ENCODE results near the gene CSF3R. TPM values are rescaled to one million over a fixed set of nuclear protein-coding genes. Genes with fewer than 3 reads are reported as not detected.
"Not testable (repeated sequence)": the region's sequence is repeated elsewhere in the genome, so short reads cannot be mapped to it uniquely, and the experiment has no call there.

CSF3R gene
- total RNA-seq, 2 experiments from 2014 or later, result not detected

- H3K9me3 ChIP-seq (ENCODE audit: low read length), result no peaks in the 10 kb centered on the region
- CTCF ChIA-PET (ENCODE audit: unreplicated experiment), result no interaction called here
- POLR2A ChIA-PET, result no interaction called here
- DNase-seq (ENCODE audit: low spot score), result no peak
- H4K20me1 ChIP-seq (ENCODE audit: insufficient read depth, low read length), result no peaks in the 10 kb centered on the region
- TF ChIP-seq CTCF (conservative IDR thresholded peaks at IDR 0.05; ENCODE audit: low read length) (no peak), EZH2phosphoT487 (IDR thresholded peaks at IDR 0.05; ENCODE audit: borderline replicate concordance, low read depth, low read length) (no peak)
- intact Hi-C loops (cut with micrococcal nuclease; ENCODE audit: unreplicated experiment), result no loop called here
- no peak overlapping the region for H3K4me3 ChIP-seq (ENCODE audit: low read depth, low read length, poor library complexity, severe bottlenecking)
- H3K79me2 ChIP-seq (ENCODE audit: insufficient read depth, low read depth, low read length), result no peaks in the 10 kb centered on the region
- peaks cover 8% of the 10 kb centered on the region for H3K4me1 ChIP-seq (ENCODE audit: insufficient read depth, low read length, poor library complexity, severe bottlenecking)
- H3K4me2 ChIP-seq (ENCODE audit: low read length), result no peak overlapping the region
- H2AFZ ChIP-seq (ENCODE audit: low read length), result no peak overlapping the region
- no peaks in the 10 kb centered on the region for H3K9me2 ChIP-seq (ENCODE audit: insufficient read depth, low read length)
- H3K36me3 ChIP-seq (ENCODE audit: insufficient read depth, low read length), result no peaks in the 10 kb centered on the region
- BruUV-seq (replicated peaks), result no TSS peak
- no peak overlapping the region for H3K27ac ChIP-seq (ENCODE audit: low read depth, low read length, poor library complexity, severe bottlenecking)
Observed at GRCh38 chr1:36492491-36492890, 9.8 kb upstream of the CSF3R start.

- H3K36me3 ChIP-seq (ENCODE audit: insufficient read depth, low read length); H4K20me1 ChIP-seq (ENCODE audit: insufficient read depth, low read length); H3K27ac ChIP-seq (ENCODE audit: low read depth, low read length, poor library complexity, severe bottlenecking); H3K9me3 ChIP-seq (ENCODE audit: low read length); H3K9me2 ChIP-seq (ENCODE audit: insufficient read depth, low read length); CTCF ChIA-PET (ENCODE audit: unreplicated experiment); POLR2A ChIA-PET; H3K79me2 ChIP-seq (ENCODE audit: insufficient read depth, low read depth, low read length); H3K4me3 ChIP-seq (ENCODE audit: low read depth, low read length, poor library complexity, severe bottlenecking); BruUV-seq (replicated peaks); DNase-seq (ENCODE audit: low spot score); intact Hi-C loops (cut with micrococcal nuclease; ENCODE audit: unreplicated experiment); H3K4me2 ChIP-seq (ENCODE audit: low read length); H2AFZ ChIP-seq (ENCODE audit: low read length): not testable (repeated sequence)
- peaks cover 26% of the 10 kb centered on the region for H3K4me1 ChIP-seq (ENCODE audit: insufficient read depth, low read length, poor library complexity, severe bottlenecking)
Observed at GRCh38 chr1:36489258-36490051, 6.7 kb upstream of the CSF3R start.

GRCh38 chr1:36487906-36488305 is 5.2 kb upstream of the CSF3R start:
- H3K4me2 ChIP-seq (ENCODE audit: low read length), result peak overlapping the region; percentile 72; the same call in 1 of the 2 replicates
- no peak for TF ChIP-seq CTCF (conservative IDR thresholded peaks at IDR 0.05; ENCODE audit: low read length)
- no peak overlapping the region for H3K4me3 ChIP-seq (ENCODE audit: low read depth, low read length, poor library complexity, severe bottlenecking)
- H4K20me1 ChIP-seq (ENCODE audit: insufficient read depth, low read length), result no peaks in the 10 kb centered on the region
- CTCF ChIA-PET (ENCODE audit: unreplicated experiment), result interaction anchor here (0.6 kb wide), 1 partner anchor 275 kb away, joined by 3 read pairs; no protein-coding TSS in a partner anchor
- intact Hi-C loops (cut with micrococcal nuclease; ENCODE audit: unreplicated experiment), result no loop called here
- no peak for DNase-seq (ENCODE audit: low spot score)
- H3K27ac ChIP-seq (ENCODE audit: low read depth, low read length, poor library complexity, severe bottlenecking), result no peak overlapping the region
- no peaks in the 10 kb centered on the region for H3K9me3 ChIP-seq (ENCODE audit: low read length)
- no peak overlapping the region for H2AFZ ChIP-seq (ENCODE audit: low read length)
- H3K79me2 ChIP-seq (ENCODE audit: insufficient read depth, low read depth, low read length), result no peaks in the 10 kb centered on the region
- no TSS peak for BruUV-seq (replicated peaks)
- H3K9me2 ChIP-seq (ENCODE audit: insufficient read depth, low read length), result no peaks in the 10 kb centered on the region
- H3K4me1 ChIP-seq (ENCODE audit: insufficient read depth, low read length, poor library complexity, severe bottlenecking), result peaks cover 26% of the 10 kb centered on the region
- POLR2A ChIA-PET, result interaction anchor here (1.4 kb wide), 1 partner anchor 9 kb away, joined by 3 read pairs; no protein-coding TSS in a partner anchor
- no peaks in the 10 kb centered on the region for H3K36me3 ChIP-seq (ENCODE audit: insufficient read depth, low read length)

DNA sequence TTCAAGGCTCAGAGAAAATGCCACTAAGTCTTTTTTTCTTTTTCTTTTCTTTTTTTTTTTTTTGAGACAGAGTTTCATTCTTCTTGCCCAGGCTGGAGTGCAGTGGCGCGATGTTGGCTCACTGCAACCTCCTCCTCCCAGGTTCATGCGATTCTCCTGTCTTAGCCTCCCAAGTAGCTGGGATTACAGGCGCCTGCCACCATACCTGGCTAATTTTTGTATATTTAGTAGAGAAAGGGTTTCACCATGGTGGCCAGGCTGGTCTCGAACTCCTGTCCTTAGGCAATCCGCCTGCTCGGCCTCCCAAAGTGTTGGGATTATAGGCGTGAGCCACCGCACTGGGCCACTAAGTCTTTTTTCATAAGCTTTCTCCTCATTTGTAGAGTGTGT is 4.6 kb upstream of the CSF3R start:
- ChIA-PET POLR2A (interaction anchor here (0.6 to 1.3 kb wide), 2 partner anchors 22 to 58 kb away, joined by 3 read pairs; no protein-coding TSS in a partner anchor), CTCF (ENCODE audit: unreplicated experiment) (interaction anchor here (0.6 kb wide), 1 partner anchor 274 kb away, joined by 3 read pairs; no protein-coding TSS in a partner anchor)
- intact Hi-C loops (cut with micrococcal nuclease; ENCODE audit: unreplicated experiment), result not testable (repeated sequence)

More for the DNA sequence above, 4.6 kb upstream of the CSF3R start:
- Histone ChIP-seq H3K4me1 (ENCODE audit: insufficient read depth, low read length, poor library complexity, severe bottlenecking) (peaks cover 26% of the 10 kb centered on the region), H3K4me3 (ENCODE audit: low read depth, low read length, poor library complexity, severe bottlenecking) (peak overlapping the region; percentile 43), H3K4me2 (ENCODE audit: low read length) (peak overlapping the region; percentile 72), H2AFZ (ENCODE audit: low read length) (peak overlapping the region; percentile 77; the same call in 1 of the 2 replicates)
- H4K20me1 ChIP-seq (ENCODE audit: insufficient read depth, low read length); H3K9me3 ChIP-seq (ENCODE audit: low read length); DNase-seq (ENCODE audit: low spot score); H3K36me3 ChIP-seq (ENCODE audit: insufficient read depth, low read length); H3K27ac ChIP-seq (ENCODE audit: low read depth, low read length, poor library complexity, severe bottlenecking); BruUV-seq (replicated peaks); H3K9me2 ChIP-seq (ENCODE audit: insufficient read depth, low read length); H3K79me2 ChIP-seq (ENCODE audit: insufficient read depth, low read depth, low read length): not testable (repeated sequence)

All from OCI-LY7 (cell line).